IMR-90 (cell line): ENCODE results near the gene GABRR1.
A peak's percentile ranks its signal among the peaks of the same experiment; 100 is the strongest.

Source experiments
- BHLHE40 ChIP-seq: fragments of 150-350 bp; IDR thresholded peaks from 2 replicates; pipeline ENCODE4 v1.6.1; 2016; ENCODE audit warnings: mild to moderate bottlenecking, low read depth, low read length
- CEBPB ChIP-seq: IDR thresholded peaks from 2 replicates; pipeline ENCODE4 v1.6.1; 2012; ENCODE audit warnings: low read depth, low read length, improper control_type of control experiment
- CTCF ChIP-seq: conservative IDR thresholded peaks from 2 replicates; pipeline ENCODE4 v1.5.1; 2012; ENCODE audit warnings: mild to moderate bottlenecking, low read depth, low read length, improper control_type of control experiment
- FOS ChIP-seq: fragments of 150-350 bp; IDR thresholded peaks from 2 replicates; pipeline ENCODE4 v1.6.1; 2016; ENCODE audit warnings: low read depth, low read length
- MXI1 ChIP-seq: IDR thresholded peaks from 2 replicates; pipeline ENCODE4 v1.6.1; 2012; ENCODE audit warnings: low read depth, mild to moderate bottlenecking, low read length, moderate library complexity, borderline replicate concordance
- NFE2L2 ChIP-seq: fragments of 150-350 bp; IDR thresholded peaks from 2 replicates; pipeline ENCODE4 v1.6.1; 2016; ENCODE audit warnings: low read depth, mild to moderate bottlenecking, low read length
- POLR2A ChIP-seq: IDR thresholded peaks from 2 replicates; pipeline ENCODE4 v1.6.1; 2012; ENCODE audit warnings: mild to moderate bottlenecking, low read depth, low read length
- RCOR1 ChIP-seq: IDR thresholded peaks from 2 replicates; pipeline ENCODE4 v1.6.1; 2012; ENCODE audit warnings: mild to moderate bottlenecking, low read length, improper control_type of control experiment; ENCODE audit not compliant: insufficient replicate concordance
- SMC3 ChIP-seq: fragments of 150-350 bp; IDR thresholded peaks from 2 replicates; pipeline ENCODE4 v1.6.1; 2016; ENCODE audit warnings: low read depth, mild to moderate bottlenecking, antibody characterized with exemption, low read length, moderate library complexity

DNA sequence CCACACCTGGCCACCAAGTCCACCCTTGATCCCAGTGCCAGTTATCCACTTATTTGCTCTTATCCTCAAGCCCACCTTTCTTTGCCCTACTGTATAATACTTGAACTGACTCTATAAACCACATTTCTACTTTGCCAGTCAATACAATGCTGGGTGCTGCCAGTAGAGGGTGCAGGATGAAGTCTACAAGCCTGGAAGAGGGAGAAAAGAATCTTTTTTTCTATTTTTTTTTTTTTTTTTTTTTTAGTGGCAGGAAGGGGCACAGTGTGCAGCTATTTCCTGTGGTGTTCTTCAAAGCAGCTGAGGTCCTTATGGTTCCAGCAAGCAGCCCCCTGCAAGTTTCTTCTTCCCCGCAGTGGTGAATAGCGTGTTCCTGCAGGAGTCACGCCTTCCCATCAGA lies 22.2 kb upstream of the GABRR1 start:
- TF ChIP-seq POLR2A (no peak), CTCF (peak; percentile 21; the same call in 1 of the 2 replicates), BHLHE40 (no peak), NFE2L2 (no peak), SMC3 (no peak), MXI1 (no peak), CEBPB (no peak), RCOR1 (no peak), FOS (no peak)
